H9 (cell line): ENCODE data around the gene SIPA1L2. TPM values are rescaled to one million over a fixed set of nuclear protein-coding genes. Genes with fewer than 3 reads are reported as not detected.

Source experiments
- DNase-seq: peaks from one replicate; pipeline ENCODE4 v3.0.0-alpha.2; 2017
- H2AFZ ChIP-seq: one replicate; pipeline ENCODE4 v1.6.1; 2013; ENCODE audit warnings: mild to moderate bottlenecking, low read length, control low read depth, moderate library complexity
- H2AK5ac ChIP-seq: 2 replicates; pipeline ENCODE4 v1.6.1; 2013; ENCODE audit warnings: low read length, control low read depth, mixed read lengths; ENCODE audit not compliant: insufficient read length
- H2BK120ac ChIP-seq: one replicate; pipeline ENCODE4 v1.6.1; 2013; ENCODE audit warnings: low read depth, mild to moderate bottlenecking, low read length, control low read depth, inconsistent platforms; ENCODE audit not compliant: poor library complexity, severe bottlenecking
- H2BK12ac ChIP-seq: 2 replicates; pipeline ENCODE4 v1.6.1; 2013; ENCODE audit warnings: low read length, control low read depth, mixed read lengths, low read depth; ENCODE audit not compliant: insufficient read length
- H2BK15ac ChIP-seq: 2 replicates; pipeline ENCODE4 v1.6.1; 2013; ENCODE audit warnings: low read depth, low read length, control low read depth
- H2BK20ac ChIP-seq: one replicate; pipeline ENCODE4 v1.6.1; 2013; ENCODE audit warnings: low read depth, mild to moderate bottlenecking, low read length, control low read depth, inconsistent platforms; ENCODE audit not compliant: poor library complexity, severe bottlenecking
- H2BK5ac ChIP-seq: 2 replicates; pipeline ENCODE4 v1.6.1; 2013; ENCODE audit warnings: low read length, control low read depth, mixed read lengths; ENCODE audit not compliant: insufficient read length
- H3K14ac ChIP-seq: 2 replicates; pipeline ENCODE4 v1.6.1; 2013; ENCODE audit warnings: low read length, control low read depth; ENCODE audit not compliant: insufficient read depth
- H3K18ac ChIP-seq: 2 replicates; pipeline ENCODE4 v1.6.1; 2013; ENCODE audit warnings: low read depth, mild to moderate bottlenecking, mixed read lengths, low read length, control low read depth; ENCODE audit not compliant: insufficient read length
- H3K23ac ChIP-seq: 2 replicates; pipeline ENCODE4 v1.6.1; 2013; ENCODE audit warnings: low read length, control low read depth, mixed read lengths, low read depth; ENCODE audit not compliant: insufficient read length
- H3K23me2 ChIP-seq: 2 replicates; pipeline ENCODE4 v1.6.1; 2013; ENCODE audit warnings: low read depth, mild to moderate bottlenecking, mixed read lengths, low read length, control low read depth; ENCODE audit not compliant: insufficient read length, poor library complexity, severe bottlenecking
- H3K27ac ChIP-seq: 2 replicates; pipeline ENCODE4 v1.5.1; 2013; ENCODE audit warnings: low read length, control low read depth, mixed read lengths, low read depth; ENCODE audit not compliant: insufficient read length
- H3K27me3 ChIP-seq: 2 replicates; pipeline ENCODE4 v1.6.1; 2013; ENCODE audit warnings: low read length, control low read depth, inconsistent platforms; ENCODE audit not compliant: insufficient read depth
- H3K4ac ChIP-seq: 2 replicates; pipeline ENCODE4 v1.6.1; 2013; ENCODE audit warnings: low read depth, mild to moderate bottlenecking, control low read depth, inconsistent platforms, low read length, moderate library complexity
- H3K4me1 ChIP-seq: 2 replicates; pipeline ENCODE4 v1.6.1; 2013; ENCODE audit warnings: low read length, control low read depth, inconsistent platforms; ENCODE audit not compliant: insufficient read depth
- H3K4me2 ChIP-seq: 2 replicates; pipeline ENCODE4 v1.6.1; 2013; ENCODE audit warnings: low read length, control low read depth, mixed read lengths; ENCODE audit not compliant: insufficient read length, insufficient read depth
- H3K56ac ChIP-seq: 2 replicates; pipeline ENCODE4 v1.6.1; 2013; ENCODE audit warnings: low read depth, mild to moderate bottlenecking, mixed read lengths, low read length, control low read depth; ENCODE audit not compliant: insufficient read length
- H3K79me1 ChIP-seq: 2 replicates; pipeline ENCODE4 v1.6.1; 2013; ENCODE audit warnings: low read depth, mild to moderate bottlenecking, moderate library complexity, low read length, control low read depth, inconsistent platforms; ENCODE audit not compliant: insufficient read depth, poor library complexity, severe bottlenecking
- H3K79me2 ChIP-seq: 2 replicates; pipeline ENCODE4 v1.6.1; 2013; ENCODE audit warnings: low read length, control low read depth, inconsistent platforms; ENCODE audit not compliant: insufficient read depth
- H3K9ac ChIP-seq: 2 replicates; pipeline ENCODE4 v1.6.1; 2013; ENCODE audit warnings: low read length, control low read depth, mixed read lengths; ENCODE audit not compliant: insufficient read length; ENCODE audit errors: extremely low read depth
- H3K9me3 ChIP-seq: one replicate; pipeline ENCODE4 v1.6.1; 2013; ENCODE audit warnings: low read depth, low read length, inconsistent platforms; ENCODE audit not compliant: control insufficient read depth
- H3T11ph ChIP-seq: one replicate; pipeline ENCODE4 v1.6.1; 2013; ENCODE audit warnings: mild to moderate bottlenecking, low read length, control low read depth, inconsistent platforms
- H4K20me1 ChIP-seq: one replicate; pipeline ENCODE4 v1.6.1; 2013; ENCODE audit not compliant: control insufficient read depth, insufficient read length, insufficient read depth
- H4K5ac ChIP-seq: 2 replicates; pipeline ENCODE4 v1.6.1; 2013; ENCODE audit warnings: low read depth, mild to moderate bottlenecking, mixed read lengths, low read length, control low read depth; ENCODE audit not compliant: insufficient read length
- H4K8ac ChIP-seq: replicated peaks from 2 replicates; pipeline ENCODE4 v1.6.1; 2013; ENCODE audit warnings: low read length, control low read depth, mixed read lengths, low read depth; ENCODE audit not compliant: insufficient read length
- H4K91ac ChIP-seq: 2 replicates; pipeline ENCODE4 v1.6.1; 2013; ENCODE audit warnings: low read depth, mild to moderate bottlenecking, moderate library complexity, mixed read lengths, low read length, control low read depth; ENCODE audit not compliant: insufficient read length
- H3K27ac Mint-ChIP-seq, 3 experiments: 2 replicates in 2 of 3; 3 replicates in 1 of 3; pipeline ENCODE4 v1.8.0; 2020 to 2021; ENCODE audit warnings: mixed read lengths in 3 of 3, mild to moderate bottlenecking in 1 of 3, moderate library complexity in 1 of 3
- H3K27me3 Mint-ChIP-seq: 2 replicates; pipeline ENCODE4 v1.8.0; 2021; ENCODE audit warnings: low read depth, mild to moderate bottlenecking, moderate library complexity, mixed read lengths
- H3K36me3 Mint-ChIP-seq, 3 experiments: 2 replicates in 2 of 3; 3 replicates in 1 of 3; pipeline ENCODE4 v1.8.0; 2020 to 2021; ENCODE audit warnings: low read depth in 3 of 3, mixed read lengths in 3 of 3; ENCODE audit not compliant: insufficient read depth in 1 of 3
- H3K4me1 Mint-ChIP-seq, 2 experiments: 2 replicates each; pipeline ENCODE4 v1.8.0; 2020; ENCODE audit warnings: mixed read lengths in 2 of 2
- H3K4me3 Mint-ChIP-seq, 2 experiments: 2 replicates in 1 of 2; 3 replicates in 1 of 2; pipeline ENCODE4 v1.8.0; 2020 to 2021; ENCODE audit warnings: mild to moderate bottlenecking in 2 of 2, mixed read lengths in 2 of 2, moderate library complexity in 1 of 2
- H3K9me3 Mint-ChIP-seq, 2 experiments: 2 replicates in 1 of 2; 3 replicates in 1 of 2; pipeline ENCODE4 v1.8.0; 2020; ENCODE audit warnings: mild to moderate bottlenecking in 2 of 2, mixed read lengths in 2 of 2, moderate library complexity in 1 of 2
- WGBS: extraction: QIAGEN DNeasy Blood & Tissue Kit; methylation state at CpG from one replicate; pipeline ENCODE4 v1.1.7; 2013; ENCODE audit warnings: missing lambda C conversion rate, low lambda C conversion rate, mixed read lengths; ENCODE audit not compliant: insufficient read length; ENCODE audit errors: extremely low coverage; 5-methylcytosine and 5-hydroxymethylcytosine counted together
- total RNA-seq: library from RNA; stranded (reverse); gene quantifications from 2 replicates; pipeline ENCODE4 v1.2.1, GENCODE V29; 2021
- TF ChIP-seq, protein P1 (sequence below): fragments of 200-600 bp; sonication (generic); conservative IDR thresholded peaks from 3 replicates; pipeline ENCODE4 v1.8.0; 2021; ENCODE audit warnings: antibody characterized with exemption, mild to moderate bottlenecking

SIPA1L2 gene
- total RNA-seq, 1 experiment from 2014 or later = 5.2 TPM

DNA sequence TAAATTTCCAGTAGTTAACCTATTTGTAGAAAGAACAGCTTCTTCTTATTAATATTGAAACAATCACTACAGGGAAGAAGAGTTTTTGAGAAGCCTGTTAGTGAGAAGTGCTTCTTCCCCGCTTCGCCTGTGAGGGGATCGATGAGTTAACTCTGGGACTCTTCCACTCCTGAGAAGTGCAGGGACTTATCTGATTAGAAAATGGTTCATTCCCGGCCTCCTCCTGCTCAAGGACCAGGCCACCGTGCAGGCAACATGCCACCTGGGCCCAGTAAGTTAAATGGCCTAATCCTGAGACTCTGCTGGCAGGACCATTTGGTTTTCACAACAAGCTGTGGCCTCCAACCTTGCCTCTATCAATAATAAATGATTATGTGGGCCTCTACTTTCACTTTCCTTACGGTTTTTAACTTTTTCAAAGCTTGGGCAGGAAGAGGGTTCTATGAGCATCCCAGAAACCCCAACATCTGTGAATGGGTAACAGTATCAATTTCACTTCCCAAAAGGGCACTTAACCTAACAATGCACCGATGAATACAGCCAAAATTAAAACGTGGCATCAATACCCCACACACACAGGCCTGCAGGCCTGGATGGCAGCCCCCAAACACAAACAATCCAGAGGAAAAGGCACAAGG lies 33.1 kb downstream of the SIPA1L2 start:
- Histone ChIP-seq H3K23me2 (no peaks in the 10 kb centered on the region), H3K14ac (no peak overlapping the region), H2AK5ac (no peak overlapping the region), H3K9me3 (no peaks in the 10 kb centered on the region), H3K23ac (no peak overlapping the region), H2BK12ac (no peak overlapping the region), H3K9ac (no peak overlapping the region), H3T11ph (no peak overlapping the region), H3K4me2 (no peak overlapping the region), H3K4ac (no peak overlapping the region), H3K18ac (no peak overlapping the region), H3K27me3 (no peaks in the 10 kb centered on the region), H2BK120ac (no peak overlapping the region), H2BK20ac (no peak overlapping the region), H3K4me1 (no peaks in the 10 kb centered on the region), H2AFZ (no peak overlapping the region), H4K91ac (no peak overlapping the region), H3K56ac (no peak overlapping the region), H3K79me2 (no peaks in the 10 kb centered on the region), H4K8ac (no peak overlapping the region), H2BK5ac (no peak overlapping the region), H4K5ac (no peak overlapping the region), H4K20me1 (no peaks in the 10 kb centered on the region), H3K79me1 (no peaks in the 10 kb centered on the region), H3K27ac (no peak overlapping the region), H2BK15ac (no peak overlapping the region)
- no peaks in the 10 kb centered on the region; a peak in 2 of 7 replicates for H3K36me3 Mint-ChIP-seq
- no CpG with 5 or more reads among the region's 8 CpGs for WGBS
- H3K27me3 Mint-ChIP-seq = no peaks in the 10 kb centered on the region
- no peaks in the 10 kb centered on the region for H3K9me3 Mint-ChIP-seq
- TF ChIP-seq, protein P1, sequence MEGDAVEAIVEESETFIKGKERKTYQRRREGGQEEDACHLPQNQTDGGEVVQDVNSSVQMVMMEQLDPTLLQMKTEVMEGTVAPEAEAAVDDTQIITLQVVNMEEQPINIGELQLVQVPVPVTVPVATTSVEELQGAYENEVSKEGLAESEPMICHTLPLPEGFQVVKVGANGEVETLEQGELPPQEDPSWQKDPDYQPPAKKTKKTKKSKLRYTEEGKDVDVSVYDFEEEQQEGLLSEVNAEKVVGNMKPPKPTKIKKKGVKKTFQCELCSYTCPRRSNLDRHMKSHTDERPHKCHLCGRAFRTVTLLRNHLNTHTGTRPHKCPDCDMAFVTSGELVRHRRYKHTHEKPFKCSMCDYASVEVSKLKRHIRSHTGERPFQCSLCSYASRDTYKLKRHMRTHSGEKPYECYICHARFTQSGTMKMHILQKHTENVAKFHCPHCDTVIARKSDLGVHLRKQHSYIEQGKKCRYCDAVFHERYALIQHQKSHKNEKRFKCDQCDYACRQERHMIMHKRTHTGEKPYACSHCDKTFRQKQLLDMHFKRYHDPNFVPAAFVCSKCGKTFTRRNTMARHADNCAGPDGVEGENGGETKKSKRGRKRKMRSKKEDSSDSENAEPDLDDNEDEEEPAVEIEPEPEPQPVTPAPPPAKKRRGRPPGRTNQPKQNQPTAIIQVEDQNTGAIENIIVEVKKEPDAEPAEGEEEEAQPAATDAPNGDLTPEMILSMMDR = no peak
- H3K4me3 Mint-ChIP-seq = no peak overlapping the region
- peaks cover 6 to 13% of the 10 kb centered on the region in 2 experiments for H3K4me1 Mint-ChIP-seq
- no peak for DNase-seq
- peak overlapping the region in 1 of 3 experiments; percentile 13; a peak in 1 of 7 replicates for H3K27ac Mint-ChIP-seq
